Measurements from ENCODE around the gene MOB3B.

Gene MOB3B

DNA sequence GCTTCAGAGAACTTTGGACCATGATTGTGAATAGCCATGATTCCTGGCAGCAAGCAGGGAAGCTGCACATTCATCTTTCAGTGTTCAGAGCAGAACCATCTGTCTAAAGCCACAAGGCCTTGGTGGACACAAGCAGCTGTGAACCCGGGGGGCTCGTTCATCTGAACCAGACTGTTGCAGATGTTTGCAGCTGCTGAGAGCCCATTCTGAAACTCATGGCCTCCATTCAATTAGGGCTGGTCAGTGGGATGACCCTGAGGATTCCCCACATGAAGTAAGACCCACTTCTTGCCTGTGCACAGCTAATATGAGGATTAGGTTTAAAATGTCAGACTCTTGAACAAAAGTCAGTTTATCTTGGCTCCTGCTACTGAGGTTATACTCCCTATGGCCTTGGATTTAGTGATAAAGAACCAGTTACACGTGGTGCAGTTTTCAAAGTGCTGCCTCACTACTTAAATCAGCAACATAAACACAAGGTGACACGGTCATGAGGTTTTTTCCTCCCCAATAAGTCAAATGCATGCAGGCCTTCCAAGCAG is 115.3 kb downstream of the MOB3B start:
- ATAC-seq (ENCODE audit: low read depth) = no peak; the same call in 1 of the 3 replicates
- Histone ChIP-seq H3K4me1 (ENCODE audit: insufficient read depth, poor library complexity, severe bottlenecking) (peaks cover 17% of the 10 kb centered on the region), H3K27ac (ENCODE audit: poor library complexity, severe bottlenecking) (peak overlapping the region; percentile 48), H3K36me3 (ENCODE audit: low read depth) (no peaks in the 10 kb centered on the region), H3K27me3 (ENCODE audit: insufficient read depth, poor library complexity, severe bottlenecking) (no peaks in the 10 kb centered on the region), H3K4me3 (ENCODE audit: severe bottlenecking) (no peak overlapping the region), H3K9me3 (ENCODE audit: severe bottlenecking) (no peaks in the 10 kb centered on the region)
- TF ChIP-seq, protein P1, sequence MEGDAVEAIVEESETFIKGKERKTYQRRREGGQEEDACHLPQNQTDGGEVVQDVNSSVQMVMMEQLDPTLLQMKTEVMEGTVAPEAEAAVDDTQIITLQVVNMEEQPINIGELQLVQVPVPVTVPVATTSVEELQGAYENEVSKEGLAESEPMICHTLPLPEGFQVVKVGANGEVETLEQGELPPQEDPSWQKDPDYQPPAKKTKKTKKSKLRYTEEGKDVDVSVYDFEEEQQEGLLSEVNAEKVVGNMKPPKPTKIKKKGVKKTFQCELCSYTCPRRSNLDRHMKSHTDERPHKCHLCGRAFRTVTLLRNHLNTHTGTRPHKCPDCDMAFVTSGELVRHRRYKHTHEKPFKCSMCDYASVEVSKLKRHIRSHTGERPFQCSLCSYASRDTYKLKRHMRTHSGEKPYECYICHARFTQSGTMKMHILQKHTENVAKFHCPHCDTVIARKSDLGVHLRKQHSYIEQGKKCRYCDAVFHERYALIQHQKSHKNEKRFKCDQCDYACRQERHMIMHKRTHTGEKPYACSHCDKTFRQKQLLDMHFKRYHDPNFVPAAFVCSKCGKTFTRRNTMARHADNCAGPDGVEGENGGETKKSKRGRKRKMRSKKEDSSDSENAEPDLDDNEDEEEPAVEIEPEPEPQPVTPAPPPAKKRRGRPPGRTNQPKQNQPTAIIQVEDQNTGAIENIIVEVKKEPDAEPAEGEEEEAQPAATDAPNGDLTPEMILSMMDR (IDR thresholded peaks at IDR 0.05; ENCODE audit: poor library complexity, severe bottlenecking) = no peak
- no peak for DNase-seq (ENCODE audit: low spot score)

DNA sequence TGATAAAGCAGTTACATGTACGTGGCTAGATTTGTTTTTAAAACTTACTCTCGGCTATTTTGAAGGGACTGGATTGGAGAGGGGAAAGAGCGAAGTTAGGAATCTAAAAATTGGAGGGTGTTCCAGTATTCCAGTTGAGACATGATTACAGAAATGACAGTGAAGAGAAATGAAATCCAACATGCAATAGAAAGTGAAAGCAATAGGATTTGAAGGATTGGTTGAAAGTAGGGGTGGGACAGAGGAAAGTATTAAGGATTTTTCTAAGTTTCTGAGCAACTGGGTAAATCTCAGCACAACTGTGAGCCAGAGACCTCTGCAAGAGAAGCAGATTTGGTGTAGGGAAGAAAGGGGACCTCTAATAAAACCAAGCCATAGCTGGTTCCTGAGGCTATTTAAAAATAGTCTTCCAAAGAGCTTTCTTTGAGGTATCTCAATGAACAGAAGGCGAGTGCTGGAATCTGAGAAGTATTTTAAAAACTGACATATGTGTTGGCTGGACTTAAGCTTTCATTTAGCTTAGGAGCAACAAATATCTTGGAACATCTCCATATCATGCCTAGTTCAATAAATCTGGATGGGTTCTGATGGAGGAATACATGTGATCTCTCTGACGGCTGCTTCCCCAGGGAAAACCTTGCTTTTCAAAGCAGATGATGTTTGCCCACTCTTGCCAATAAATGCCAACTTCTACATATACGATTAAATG is 115.9 kb downstream of the MOB3B start:
- peaks cover 17% of the 10 kb centered on the region for H3K4me1 ChIP-seq (ENCODE audit: insufficient read depth, poor library complexity, severe bottlenecking)
- no peaks in the 10 kb centered on the region for H3K36me3 ChIP-seq (ENCODE audit: low read depth)
- ATAC-seq (ENCODE audit: low read depth) (peak; percentile 63), DNase-seq (ENCODE audit: low spot score) (no peak)
- TF ChIP-seq, protein P1 (IDR thresholded peaks at IDR 0.05; ENCODE audit: poor library complexity, severe bottlenecking) = no peak
- H3K27me3 ChIP-seq (ENCODE audit: insufficient read depth, poor library complexity, severe bottlenecking) = no peaks in the 10 kb centered on the region
- no peaks in the 10 kb centered on the region for H3K9me3 ChIP-seq (ENCODE audit: severe bottlenecking)
- peak overlapping the region; percentile 8 for H3K4me3 ChIP-seq (ENCODE audit: severe bottlenecking)
- H3K27ac ChIP-seq (ENCODE audit: poor library complexity, severe bottlenecking) = peak overlapping the region; percentile 48

DNA sequence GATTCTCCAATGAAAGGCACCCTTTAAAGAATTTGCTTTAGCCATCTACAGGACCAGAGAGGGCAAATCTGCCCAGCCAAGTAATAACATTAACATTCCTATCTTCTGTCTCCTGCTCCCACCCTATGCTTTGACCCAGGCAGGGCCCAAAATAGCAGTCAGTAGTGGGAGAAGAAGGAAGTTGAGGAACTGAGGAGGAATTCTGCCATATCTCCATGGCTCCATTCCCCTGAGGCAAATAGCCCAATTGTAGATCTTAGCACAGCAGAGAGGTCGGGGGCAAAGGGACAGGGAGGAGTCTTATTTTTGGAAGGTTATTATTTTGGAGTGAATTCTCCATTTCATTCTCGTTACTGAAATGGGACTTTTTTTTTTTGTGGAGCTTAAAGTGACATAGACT is 116.7 kb downstream of the MOB3B start:
- Histone ChIP-seq H3K4me1 (ENCODE audit: insufficient read depth, poor library complexity, severe bottlenecking) (peaks cover 23% of the 10 kb centered on the region), H3K27me3 (ENCODE audit: insufficient read depth, poor library complexity, severe bottlenecking) (no peaks in the 10 kb centered on the region), H3K4me3 (ENCODE audit: severe bottlenecking) (no peak overlapping the region), H3K36me3 (ENCODE audit: low read depth) (no peaks in the 10 kb centered on the region), H3K27ac (ENCODE audit: poor library complexity, severe bottlenecking) (peak overlapping the region; percentile 48), H3K9me3 (ENCODE audit: severe bottlenecking) (no peaks in the 10 kb centered on the region)
- ATAC-seq (ENCODE audit: low read depth) (no peak), DNase-seq (ENCODE audit: low spot score) (no peak)
- TF ChIP-seq, protein P1 (IDR thresholded peaks at IDR 0.05; ENCODE audit: poor library complexity, severe bottlenecking) = no peak

DNA sequence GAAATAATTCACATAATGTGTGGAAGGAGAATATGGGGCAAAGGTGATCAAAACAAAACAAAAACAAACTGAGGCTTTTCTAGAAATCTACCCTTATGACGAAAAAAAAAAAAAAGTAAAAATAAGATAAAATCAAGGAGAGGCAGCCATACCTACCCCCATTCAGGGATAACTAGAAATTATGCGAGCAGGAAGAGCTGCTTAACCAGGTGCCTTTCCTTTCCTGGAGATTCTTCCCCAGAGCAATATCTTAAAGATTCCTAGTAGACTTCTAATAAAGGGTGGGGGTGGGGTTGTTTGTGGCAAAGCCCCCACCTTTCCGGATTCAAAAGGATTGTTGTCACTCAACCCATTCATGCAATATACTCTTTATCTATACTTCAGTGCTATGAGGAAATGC is 117.5 kb downstream of the MOB3B start:
- DNase-seq (ENCODE audit: low spot score) (no peak), ATAC-seq (ENCODE audit: low read depth) (no peak)
- Histone ChIP-seq H3K4me3 (ENCODE audit: severe bottlenecking) (no peak overlapping the region), H3K4me1 (ENCODE audit: insufficient read depth, poor library complexity, severe bottlenecking) (peaks cover 31% of the 10 kb centered on the region), H3K36me3 (ENCODE audit: low read depth) (no peaks in the 10 kb centered on the region), H3K27ac (ENCODE audit: poor library complexity, severe bottlenecking) (peak overlapping the region; percentile 48), H3K27me3 (ENCODE audit: insufficient read depth, poor library complexity, severe bottlenecking) (no peaks in the 10 kb centered on the region), H3K9me3 (ENCODE audit: severe bottlenecking) (no peaks in the 10 kb centered on the region)
- TF ChIP-seq, protein P1 (IDR thresholded peaks at IDR 0.05; ENCODE audit: poor library complexity, severe bottlenecking) = no peak

DNA sequence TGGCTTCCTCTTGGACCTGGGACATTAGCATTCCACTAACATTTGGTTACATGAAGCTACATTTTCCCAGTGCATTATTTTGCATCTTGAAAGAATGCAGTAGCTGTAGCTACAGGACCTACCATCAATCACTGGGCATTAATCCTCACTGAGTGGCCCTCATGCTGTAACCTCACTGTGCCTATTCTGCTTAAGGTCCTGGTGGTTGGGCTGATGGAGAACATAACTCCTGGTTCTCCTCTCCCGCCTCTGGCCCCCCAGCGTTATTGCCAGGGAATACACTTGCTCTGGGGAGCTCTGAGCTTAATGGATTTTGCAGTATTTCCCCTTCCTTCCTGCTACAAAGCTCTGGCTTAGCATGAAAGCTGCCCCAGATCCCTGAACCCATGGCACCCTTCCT is 121.1 kb downstream of the MOB3B start:
- ATAC-seq (ENCODE audit: low read depth) (no peak), DNase-seq (ENCODE audit: low spot score) (no peak)
- TF ChIP-seq, protein P1 (IDR thresholded peaks at IDR 0.05; ENCODE audit: poor library complexity, severe bottlenecking) = no peak
- Histone ChIP-seq H3K27ac (ENCODE audit: poor library complexity, severe bottlenecking) (peak overlapping the region; percentile 78), H3K4me1 (ENCODE audit: insufficient read depth, poor library complexity, severe bottlenecking) (peaks cover 20% of the 10 kb centered on the region), H3K9me3 (ENCODE audit: severe bottlenecking) (no peaks in the 10 kb centered on the region), H3K4me3 (ENCODE audit: severe bottlenecking) (no peak overlapping the region), H3K36me3 (ENCODE audit: low read depth) (no peaks in the 10 kb centered on the region), H3K27me3 (ENCODE audit: insufficient read depth, poor library complexity, severe bottlenecking) (no peaks in the 10 kb centered on the region)
